Prostate gland (tissue), 2 donors: ENCODE results near the gene NKAIN4. TPM values are rescaled to one million over a fixed set of nuclear protein-coding genes. Genes with fewer than 3 reads are reported as not detected.

ENCODE experiments used
- DNase-seq: peaks from one replicate; pipeline ENCODE4 v3.0.0-alpha.2; 2019; ENCODE audit warnings: low spot score
- H3K27ac ChIP-seq, 2 donors: fragments of 200-600 bp; sonication (generic); 2 replicates each; pipeline ENCODE4 v1.5.1; 2017 to 2019
- H3K27me3 ChIP-seq: fragments of 200-600 bp; sonication (generic); replicated peaks from 2 replicates; pipeline ENCODE4 v1.5.1; 2019; ENCODE audit not compliant: insufficient read depth
- H3K36me3 ChIP-seq, 2 donors: fragments of 200-600 bp; sonication (generic); 1 replicate in 1 of 2; 2 replicates in 1 of 2; pipeline versions ENCODE4 v1.5.1 to v1.8.1; 2017 to 2019
- H3K4me1 ChIP-seq: fragments of 200-600 bp; sonication (generic); replicated peaks from 2 replicates; pipeline ENCODE4 v1.5.1; 2019
- H3K4me3 ChIP-seq, 2 donors: fragments of 200-600 bp; sonication (generic); 2 replicates each; pipeline ENCODE4 v1.5.1; 2017 to 2019
- H3K9me3 ChIP-seq: fragments of 200-600 bp; sonication (generic); 2 replicates; pipeline ENCODE4 v1.5.1; 2017
- POLR2A ChIP-seq: fragments of 450-650 bp; IDR thresholded peaks from one replicate; pipeline ENCODE4 v1.6.1; 2016; ENCODE audit warnings: antibody characterized with exemption, mild to moderate bottlenecking
- POLR2AphosphoS5 ChIP-seq: sonication (generic); formaldehyde crosslinking; IDR thresholded peaks from one replicate; pipeline ENCODE4 v1.6.1; 2017; ENCODE audit warnings: antibody characterized with exemption
- WGBS: methylation state at CpG from one replicate; pipeline ENCODE4 v1.1.5; 2018; 5-methylcytosine and 5-hydroxymethylcytosine counted together
- intact Hi-C: fragments of 100-400 bp; cut with DNase I; formaldehyde crosslinking; loops from one replicate; pipeline ENCODE4 v1.14.2; 2022
- total RNA-seq, 2 donors: library from RNA; depleted of rRNA; stranded (reverse); fragments of >200 nt; gene quantifications; one replicate each; pipeline ENCODE4 v1.1.0, GENCODE V29; 2016
- TF ChIP-seq, protein P1 (sequence below), 4 experiments: fragments of 200-600 bp in 2 of 4; fragments of 450-650 bp in 2 of 4; sonication (generic) in 2 of 4; IDR thresholded peaks; 1 replicate in 3 of 4; 2 replicates in 1 of 4; pipeline ENCODE4 v1.5.1; 2016 to 2019; ENCODE audit warnings: antibody characterized with exemption in 4 of 4, mild to moderate bottlenecking in 2 of 4, moderate library complexity in 2 of 4

The NKAIN4 gene
- total RNA-seq, 2 donors from 2014 or later, result 1.2 TPM; not detected in 1

DNA sequence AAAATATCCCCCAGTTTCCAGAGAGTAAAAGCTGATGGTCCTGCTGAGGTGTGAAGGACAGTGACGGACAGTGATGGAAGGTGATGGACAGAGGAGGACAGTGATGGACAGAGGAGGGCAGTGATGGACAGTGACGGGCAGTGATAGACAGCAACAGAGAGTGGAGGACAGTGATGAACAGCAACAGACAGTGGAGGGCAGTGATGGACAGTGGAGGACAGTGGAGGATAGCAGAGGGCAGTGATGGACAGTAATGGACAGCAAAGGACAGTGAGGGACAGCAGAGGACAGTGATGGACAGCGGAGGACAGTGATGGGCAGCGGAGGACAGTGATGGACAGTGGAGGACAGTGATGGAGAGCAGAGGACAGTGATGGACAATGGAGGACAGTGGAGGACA, 2.7 kb upstream of the NKAIN4 start:
- TF ChIP-seq POLR2A (no peak), POLR2AphosphoS5 (no peak)
- TF ChIP-seq, protein P1, sequence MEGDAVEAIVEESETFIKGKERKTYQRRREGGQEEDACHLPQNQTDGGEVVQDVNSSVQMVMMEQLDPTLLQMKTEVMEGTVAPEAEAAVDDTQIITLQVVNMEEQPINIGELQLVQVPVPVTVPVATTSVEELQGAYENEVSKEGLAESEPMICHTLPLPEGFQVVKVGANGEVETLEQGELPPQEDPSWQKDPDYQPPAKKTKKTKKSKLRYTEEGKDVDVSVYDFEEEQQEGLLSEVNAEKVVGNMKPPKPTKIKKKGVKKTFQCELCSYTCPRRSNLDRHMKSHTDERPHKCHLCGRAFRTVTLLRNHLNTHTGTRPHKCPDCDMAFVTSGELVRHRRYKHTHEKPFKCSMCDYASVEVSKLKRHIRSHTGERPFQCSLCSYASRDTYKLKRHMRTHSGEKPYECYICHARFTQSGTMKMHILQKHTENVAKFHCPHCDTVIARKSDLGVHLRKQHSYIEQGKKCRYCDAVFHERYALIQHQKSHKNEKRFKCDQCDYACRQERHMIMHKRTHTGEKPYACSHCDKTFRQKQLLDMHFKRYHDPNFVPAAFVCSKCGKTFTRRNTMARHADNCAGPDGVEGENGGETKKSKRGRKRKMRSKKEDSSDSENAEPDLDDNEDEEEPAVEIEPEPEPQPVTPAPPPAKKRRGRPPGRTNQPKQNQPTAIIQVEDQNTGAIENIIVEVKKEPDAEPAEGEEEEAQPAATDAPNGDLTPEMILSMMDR (IDR thresholded peaks at IDR 0.05), result no peak
- Histone ChIP-seq H3K9me3 (no peaks in the 10 kb centered on the region), H3K4me3 (no peak overlapping the region), H3K27me3 (peaks cover 20% of the 10 kb centered on the region), H3K27ac (no peak overlapping the region), H3K4me1 (no peaks in the 10 kb centered on the region), H3K36me3 (no peaks in the 10 kb centered on the region)
- intact Hi-C loops, result no loop called here
- no peak for DNase-seq
- 93% methylated on average over 4 of the region's 4 CpGs for WGBS

DNA sequence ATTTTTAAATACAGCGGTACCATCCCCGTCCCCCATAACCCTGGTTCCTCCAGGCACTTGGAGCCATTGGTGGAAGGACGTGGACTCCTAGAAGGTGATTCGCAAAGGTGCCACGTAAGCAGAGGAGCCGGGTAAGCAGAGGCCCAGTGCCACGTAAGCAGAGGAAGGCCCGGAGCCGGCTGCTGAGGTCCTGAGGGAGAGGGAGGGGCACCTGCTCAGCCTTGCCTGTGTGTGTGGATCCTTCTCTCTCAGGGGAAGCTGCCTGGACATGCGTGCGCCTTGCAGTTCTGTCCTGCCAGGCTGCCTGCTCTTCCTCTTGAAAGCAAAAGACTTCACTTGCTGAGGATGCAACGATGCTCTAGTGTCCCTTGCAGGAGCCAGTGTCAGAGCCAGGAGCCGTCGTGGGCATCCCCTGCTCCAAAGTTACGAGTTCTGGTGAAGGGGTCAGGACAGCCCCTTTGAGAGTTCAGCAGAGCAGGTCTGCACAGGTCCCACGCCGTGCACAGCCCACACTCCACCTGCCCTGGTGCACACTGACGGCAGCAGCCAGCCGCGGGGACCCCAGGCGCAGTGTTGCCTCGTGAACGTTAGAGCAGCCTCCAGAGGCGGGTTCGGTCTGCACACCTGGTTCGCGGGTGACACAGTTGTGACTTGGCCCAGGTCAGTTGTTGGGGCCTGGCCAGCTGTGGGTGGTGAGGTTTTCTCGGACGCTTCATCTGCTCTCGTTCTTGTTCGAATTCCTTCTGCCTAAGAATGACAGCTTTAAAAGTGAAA, 1.9 kb upstream of the NKAIN4 start:
- intact Hi-C loops, result no loop called here
- DNase-seq, result peak; percentile 17
- Histone ChIP-seq H3K4me3 (no peak overlapping the region), H3K27ac (no peak overlapping the region), H3K36me3 (no peaks in the 10 kb centered on the region), H3K27me3 (peaks cover 20% of the 10 kb centered on the region), H3K4me1 (no peaks in the 10 kb centered on the region), H3K9me3 (no peaks in the 10 kb centered on the region)
- 44% methylated on average over 25 of the region's 31 CpGs for WGBS
- TF ChIP-seq POLR2A (no peak), POLR2AphosphoS5 (no peak)
- TF ChIP-seq, protein P1 (IDR thresholded peaks at IDR 0.05), result no peak

DNA sequence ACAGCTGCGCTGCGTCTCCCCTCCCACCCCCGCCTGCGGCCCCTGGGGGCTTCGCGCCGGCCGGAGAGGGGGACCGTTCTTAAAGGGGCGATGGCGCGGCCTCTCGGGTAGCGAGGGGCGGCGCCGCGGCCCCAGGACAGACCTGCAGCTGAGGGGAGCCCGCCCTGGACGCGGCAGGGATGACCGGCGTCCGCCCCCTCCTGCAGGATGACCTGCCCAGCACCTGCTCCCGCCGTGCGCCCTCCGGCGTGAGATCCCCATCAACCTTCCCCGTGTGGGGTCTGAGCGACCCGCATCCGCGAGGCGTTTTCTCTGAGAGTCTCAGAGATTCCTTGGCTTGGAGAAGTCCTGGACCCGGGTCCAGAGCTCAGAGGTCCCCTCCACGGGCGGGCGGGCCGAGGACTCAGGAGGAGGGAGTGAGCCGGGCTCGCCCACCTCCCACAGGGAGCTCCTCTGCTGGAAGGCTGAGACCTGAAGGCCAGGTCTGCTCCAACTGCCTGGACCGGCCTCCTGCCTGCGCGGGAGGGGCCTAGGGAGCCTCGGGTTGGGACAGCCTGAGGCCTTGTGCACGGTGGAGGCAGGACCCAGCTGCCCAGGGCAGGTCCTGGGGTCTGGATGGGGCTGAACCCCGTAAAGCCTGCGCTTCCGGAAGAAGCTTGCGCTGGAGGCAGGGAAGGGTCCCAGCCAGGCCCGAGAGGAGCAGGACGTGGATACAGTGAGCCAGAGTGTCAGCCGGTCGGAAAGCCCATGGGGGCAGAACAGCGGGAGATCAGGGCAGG, 532 bp upstream of the NKAIN4 start:
- TF ChIP-seq, protein P1 (IDR thresholded peaks at IDR 0.05), result no peak
- TF ChIP-seq POLR2A (no peak), POLR2AphosphoS5 (no peak)
- DNase-seq, result no peak
- Histone ChIP-seq H3K27ac (no peak overlapping the region), H3K4me1 (no peaks in the 10 kb centered on the region), H3K36me3 (no peaks in the 10 kb centered on the region), H3K27me3 (peaks cover 20% of the 10 kb centered on the region), H3K9me3 (no peaks in the 10 kb centered on the region), H3K4me3 (no peak overlapping the region)
- WGBS, result 45% methylated on average over 24 of the region's 56 CpGs
- intact Hi-C loops, result no loop called here

DNA sequence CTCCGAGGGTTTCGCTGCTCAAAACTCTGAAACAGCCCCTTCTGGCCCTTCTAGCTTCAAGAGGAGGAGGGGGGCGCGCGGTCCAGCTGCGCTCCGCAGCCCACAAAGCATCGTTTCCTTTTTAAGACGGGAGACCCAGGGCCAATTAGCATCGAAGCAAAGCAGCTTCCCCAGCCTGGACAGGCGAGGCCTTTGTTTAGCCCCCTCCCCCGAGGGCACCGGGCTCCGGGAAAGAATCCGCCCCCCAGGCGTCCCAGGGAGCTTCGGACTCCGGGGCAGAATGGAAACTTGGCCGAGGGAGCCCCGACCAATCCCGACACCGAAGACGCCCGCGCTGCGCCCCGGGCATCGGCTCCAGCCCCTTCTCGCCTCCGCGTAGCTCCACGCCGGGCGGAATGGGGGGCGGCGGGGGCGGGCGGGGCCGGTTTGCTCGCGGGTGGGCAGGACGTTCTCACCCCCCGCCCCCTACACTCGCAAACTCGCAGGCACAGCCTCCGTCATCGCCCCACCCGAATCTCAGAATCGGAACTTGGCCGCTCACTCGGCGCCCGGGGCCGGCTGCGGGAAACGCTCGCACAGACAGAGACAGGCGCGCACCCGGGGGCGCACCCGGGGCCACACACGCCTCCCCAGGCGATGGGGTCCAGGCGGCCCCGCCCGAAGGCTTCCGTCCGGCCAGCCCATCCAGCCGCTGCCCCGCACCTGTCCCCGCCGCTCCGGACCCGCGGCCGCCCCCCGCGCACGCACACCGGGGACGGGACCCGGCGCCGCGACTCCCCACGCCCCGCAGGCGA, 628 bp downstream of the NKAIN4 start:
- H3K27ac ChIP-seq, result no peak overlapping the region
- TF ChIP-seq POLR2A (no peak), POLR2AphosphoS5 (no peak)
- TF ChIP-seq, protein P1 (IDR thresholded peaks at IDR 0.05), result no peak
- DNase-seq, result no peak
- no peaks in the 10 kb centered on the region for H3K36me3 ChIP-seq
- no peaks in the 10 kb centered on the region for H3K9me3 ChIP-seq
- intact Hi-C loops, result no loop called here
- WGBS, result under 1% methylated on average over 82 of the region's 89 CpGs
- peaks cover 25% of the 10 kb centered on the region for H3K27me3 ChIP-seq
- H3K4me3 ChIP-seq, result peak overlapping the region; percentile 12 to 26
- H3K4me1 ChIP-seq, result no peaks in the 10 kb centered on the region
